CD4-positive, alpha-beta T cell (primary cell): ENCODE measurements around the gene IFNL2. TPM values are rescaled to one million over a fixed set of nuclear protein-coding genes. Genes with fewer than 3 reads are reported as not detected.

ENCODE experiments used
- ATAC-seq: fragments of 200-7000 bp; cut with Tn5 transposase; one replicate; pipeline ENCODE4 v1.10.0; 2022; ENCODE audit warnings: mild to moderate bottlenecking; ENCODE audit not compliant: poor library complexity
- CTCF ChIA-PET: fragments of 350-600 bp; sonication (Branson Sonifier 250); formaldehyde crosslinking; loops from one replicate; lab custom pipeline; 2021; ENCODE audit warnings: antibody characterized with exemption, inconsistent platforms; lab: Charles Lee
- POLR2A ChIA-PET: fragments of 350-600 bp; sonication (Branson Sonifier 250); formaldehyde crosslinking; loops from one replicate; lab custom pipeline; 2021; ENCODE audit warnings: antibody characterized with exemption, inconsistent platforms; lab: Charles Lee
- DNase-seq, 14 experiments: peaks; one replicate each; pipeline ENCODE4 v3.0.0-alpha.2; 2013 to 2020; ENCODE audit warnings: mixed read lengths in 2 of 14
- H3K27ac ChIP-seq, 2 donors: one replicate each; pipeline versions ENCODE4 v1.5.1 to v1.7.0; 2013; ENCODE audit warnings: low read length in 2 of 2, low read depth in 1 of 2, mild to moderate bottlenecking in 1 of 2
- H3K27me3 ChIP-seq, 2 experiments: 1 replicate in 1 of 2; 2 replicates in 1 of 2; pipeline versions ENCODE4 v1.6.1 to v1.7.0; 2013; ENCODE audit warnings: low read length in 2 of 2, control low read depth in 1 of 2, mild to moderate bottlenecking in 1 of 2, moderate library complexity in 1 of 2; ENCODE audit not compliant: insufficient read depth in 2 of 2, control insufficient read depth in 1 of 2
- H3K36me3 ChIP-seq: one replicate; pipeline ENCODE4 v1.6.1; 2013; ENCODE audit warnings: low read length, control low read depth; ENCODE audit not compliant: insufficient read depth
- H3K4me1 ChIP-seq: one replicate; pipeline ENCODE4 v1.6.1; 2013; ENCODE audit warnings: low read length, control low read depth; ENCODE audit not compliant: insufficient read depth
- H3K4me3 ChIP-seq: one replicate; pipeline ENCODE4 v1.5.1; 2013; ENCODE audit warnings: mild to moderate bottlenecking, low read length, moderate library complexity
- H3K9me3 ChIP-seq, 2 experiments: 1 replicate in 1 of 2; 2 replicates in 1 of 2; pipeline versions ENCODE4 v1.6.1 to v1.7.0; 2013; ENCODE audit warnings: low read length in 2 of 2, mild to moderate bottlenecking in 2 of 2, control low read depth in 1 of 2, moderate library complexity in 1 of 2; ENCODE audit not compliant: control insufficient read depth in 1 of 2, insufficient read depth in 1 of 2
- H3K27ac Mint-ChIP-seq: one replicate; pipeline ENCODE4 v1.8.0; 2020; ENCODE audit warnings: mixed read lengths
- H3K27me3 Mint-ChIP-seq: one replicate; pipeline ENCODE4 v1.8.0; 2021; ENCODE audit warnings: mixed read lengths
- H3K36me3 Mint-ChIP-seq: one replicate; pipeline ENCODE4 v1.8.0; 2021; ENCODE audit warnings: low read depth, mixed read lengths
- H3K4me1 Mint-ChIP-seq: one replicate; pipeline ENCODE4 v1.8.0; 2021; ENCODE audit warnings: low read depth, mixed read lengths
- H3K4me3 Mint-ChIP-seq: one replicate; pipeline ENCODE4 v1.8.0; 2020; ENCODE audit warnings: mild to moderate bottlenecking, mixed read lengths
- H3K9me3 Mint-ChIP-seq: one replicate; pipeline ENCODE4 v1.8.0; 2020; ENCODE audit warnings: mixed read lengths
- CTCF ChIP-seq: fragments of 200-600 bp; IDR thresholded peaks from one replicate; pipeline ENCODE4 v1.8.0; 2022; ENCODE audit warnings: antibody characterized with exemption, mild to moderate bottlenecking
- intact Hi-C, 2 experiments: fragments of 100-400 bp; cut with DNase I in 1 of 2; cut with micrococcal nuclease in 1 of 2; formaldehyde crosslinking; loops; one replicate each; pipeline versions ENCODE4 v1.15.1 to v1.9.0; 2023 to 2025; cut with DNase I, micrococcal nuclease
- total RNA-seq, 174 experiments: library from RNA in 2 of 174; stranded (reverse) in 2 of 174; gene quantifications; one replicate each; pipeline ENCODE4 v1.2.3 and lab custom pipeline; 2021 to 2026

Gene IFNL2
- total RNA-seq, 2 experiments from 2014 or later = not detected

DNA sequence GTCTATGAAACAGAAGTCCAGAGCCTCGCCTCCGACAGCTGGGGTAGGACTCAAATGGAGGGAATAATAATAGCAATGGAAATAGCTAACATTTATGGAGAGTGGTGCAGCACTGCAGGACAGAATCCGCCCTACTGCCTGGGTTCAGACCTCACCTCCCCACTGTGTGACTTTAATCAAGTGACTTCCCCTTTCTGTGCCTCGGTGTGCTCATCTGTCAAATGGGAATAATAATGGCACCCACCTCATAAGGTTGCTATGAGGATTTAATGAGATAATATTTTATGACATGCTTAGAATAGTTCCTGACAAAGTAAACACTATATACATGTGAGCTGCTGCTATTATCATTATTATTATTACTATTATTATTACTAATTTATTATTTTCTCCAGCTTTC, 49.3 kb downstream of the IFNL2 start:
- Mint-ChIP-seq H3K27ac (peak overlapping the region; percentile 55), H3K4me1 (peaks cover 36% of the 10 kb centered on the region), H3K27me3 (no peaks in the 10 kb centered on the region), H3K4me3 (no peak overlapping the region), H3K9me3 (no peaks in the 10 kb centered on the region), H3K36me3 (peaks cover 40% of the 10 kb centered on the region)
- ATAC-seq = no peak
- peaks cover 27% of the 10 kb centered on the region for H3K36me3 ChIP-seq
- DNase-seq = no peak
- POLR2A ChIA-PET = no interaction called here
- CTCF ChIA-PET = no interaction called here
- TF ChIP-seq CTCF = no peak
- H3K9me3 ChIP-seq = no peaks in the 10 kb centered on the region
- H3K27me3 ChIP-seq = no peaks in the 10 kb centered on the region
- H3K4me1 ChIP-seq = peaks cover 18% of the 10 kb centered on the region
- no peak overlapping the region for H3K27ac ChIP-seq
- intact Hi-C loops = no loop called here
- H3K4me3 ChIP-seq = no peak overlapping the region

- no peaks in the 10 kb centered on the region for H3K27me3 ChIP-seq
- H3K36me3 Mint-ChIP-seq = peaks cover 35% of the 10 kb centered on the region
- peak overlapping the region; percentile 55 for H3K27ac Mint-ChIP-seq
- no peak for TF ChIP-seq CTCF
- no peak overlapping the region for H3K4me3 ChIP-seq
- H3K4me1 Mint-ChIP-seq = peaks cover 38% of the 10 kb centered on the region
- no peak overlapping the region for H3K27ac ChIP-seq
- H3K27me3 Mint-ChIP-seq = no peaks in the 10 kb centered on the region
- no peaks in the 10 kb centered on the region for H3K9me3 ChIP-seq
- H3K4me1 ChIP-seq = peaks cover 18% of the 10 kb centered on the region
- intact Hi-C loops = no loop called here
- H3K4me3 Mint-ChIP-seq = peak overlapping the region; percentile 36
- no peak for ATAC-seq
- ChIA-PET POLR2A (no interaction called here), CTCF (no interaction called here)
- peaks cover 21% of the 10 kb centered on the region for H3K36me3 ChIP-seq
- H3K9me3 Mint-ChIP-seq = no peaks in the 10 kb centered on the region
- DNase-seq = no peak
Observed at GRCh38 chr19:39318071-39318470, 49.9 kb downstream of the IFNL2 start.

DNA sequence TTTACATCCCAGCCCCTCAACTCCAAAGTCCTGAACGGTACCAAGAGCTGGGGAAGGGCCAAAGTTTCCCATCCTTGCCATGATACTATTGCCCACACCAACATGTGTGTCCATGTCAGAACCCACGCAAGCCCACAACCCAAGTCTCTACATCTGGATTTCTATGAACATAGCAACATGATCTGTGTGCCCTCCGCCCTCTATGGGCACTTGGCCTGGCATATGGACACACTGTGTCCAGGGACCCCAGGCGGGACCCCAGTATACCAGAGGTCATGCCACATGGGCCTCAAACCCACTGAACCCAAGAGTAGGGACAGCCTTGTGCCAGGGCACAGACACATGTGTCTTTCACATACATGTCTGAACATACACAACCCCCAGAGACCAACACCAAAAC, 50.5 kb downstream of the IFNL2 start:
- ATAC-seq = no peak

More for the DNA sequence above, 50.5 kb downstream of the IFNL2 start:
- Histone ChIP-seq H3K27me3 (no peaks in the 10 kb centered on the region), H3K4me1 (peaks cover 18% of the 10 kb centered on the region), H3K4me3 (no peak overlapping the region), H3K9me3 (no peaks in the 10 kb centered on the region), H3K36me3 (peaks cover 16% of the 10 kb centered on the region), H3K27ac (no peak overlapping the region)
- peaks cover 41% of the 10 kb centered on the region for H3K4me1 Mint-ChIP-seq
- intact Hi-C loops = no loop called here
- no peak for DNase-seq
- peak overlapping the region; percentile 80 for H3K4me3 Mint-ChIP-seq
- no peaks in the 10 kb centered on the region for H3K9me3 Mint-ChIP-seq
- H3K27ac Mint-ChIP-seq = peak overlapping the region; percentile 55
- no peak for TF ChIP-seq CTCF
- ChIA-PET POLR2A (no interaction called here), CTCF (no interaction called here)
- peaks cover 29% of the 10 kb centered on the region for H3K36me3 Mint-ChIP-seq
- no peaks in the 10 kb centered on the region for H3K27me3 Mint-ChIP-seq
